ENCODE results near the gene DHRS4L2.
"Not testable (repeated sequence)": the region's sequence is repeated elsewhere in the genome, so short reads cannot be mapped to it uniquely, and the experiment has no call there.

The DHRS4L2 gene

GRCh38 chr14:24020520-24020919, 31.8 kb downstream of the DHRS4L2 start:
- not testable (repeated sequence) for DNase-seq

GRCh38 chr14:24024939-24025418, 36.2 kb downstream of the DHRS4L2 start:
- DNase-seq: not testable (repeated sequence)

- not testable (repeated sequence) for DNase-seq
These were observed 41.0 kb downstream of the DHRS4L2 start for GRCh38 chr14:24029687-24030086.

GRCh38 chr14:24031331-24031730, 42.6 kb downstream of the DHRS4L2 start:
- DNase-seq: not testable (repeated sequence)

GRCh38 chr14:24032727-24033418, 44.1 kb downstream of the DHRS4L2 start:
- DNase-seq: peak in 1 of 2 donors; percentile 30

- not testable (repeated sequence) for DNase-seq
These were observed 47.0 kb downstream of the DHRS4L2 start for GRCh38 chr14:24035769-24036168.

- DNase-seq: peak; percentile 58 to 74
These were observed 47.6 kb downstream of the DHRS4L2 start for GRCh38 chr14:24036169-24036962.

- not testable (repeated sequence) for DNase-seq
These were observed 48.4 kb downstream of the DHRS4L2 start for GRCh38 chr14:24036963-24037657.

GRCh38 chr14:24037658-24038037, 48.9 kb downstream of the DHRS4L2 start:
- no peak for DNase-seq

- no peak for DNase-seq
These were observed 50.0 kb downstream of the DHRS4L2 start for GRCh38 chr14:24038686-24039085.

- no peak for DNase-seq
These were observed 52.0 kb downstream of the DHRS4L2 start for GRCh38 chr14:24040692-24041091.

GRCh38 chr14:24042746-24043145, 54.0 kb downstream of the DHRS4L2 start:
- DNase-seq: no peak

- DNase-seq: not testable (repeated sequence)
These were observed 60.3 kb downstream of the DHRS4L2 start for GRCh38 chr14:24049002-24049401.

GRCh38 chr14:24050753-24051152, 62.0 kb downstream of the DHRS4L2 start:
- not testable (repeated sequence) for DNase-seq

- no peak for DNase-seq
These were observed 62.6 kb downstream of the DHRS4L2 start for GRCh38 chr14:24051176-24051788.

- peak; percentile 52 to 70 for DNase-seq
These were observed 63.3 kb downstream of the DHRS4L2 start, which contains the start of gene CARMIL3 for GRCh38 chr14:24051789-24052655. Gene CARMIL3, plus strand, starts transcription at chr14:24052009. Its CDS starts 145 bp downstream, at chr14:24052154.

- DNase-seq: peak in 1 of 2 donors; percentile 36
These were observed 64.2 kb downstream of the DHRS4L2 start for GRCh38 chr14:24052656-24053547.

GRCh38 chr14:24053548-24054323, 65.0 kb downstream of the DHRS4L2 start:
- no peak for DNase-seq

GRCh38 chr14:24054324-24054641, 65.6 kb downstream of the DHRS4L2 start:
- DNase-seq: no peak

GRCh38 chr14:24054646-24055045, 65.9 kb downstream of the DHRS4L2 start:
- DNase-seq: no peak

All from CD4-positive, alpha-beta T cell treated with Interferon alpha-2 for 1 hour (primary cell).